ENCODE results near the gene TGFBR3L. TPM values are rescaled to one million over a fixed set of nuclear protein-coding genes. Genes with fewer than 3 reads are reported as not detected.

TGFBR3L gene
- total and polyA plus RNA-seq, 10 of the 15 experiments (the other 5 are each of a cell fraction or from before 2014, with no cell fraction given): 0.20 to 0.23 TPM; not detected in 8

GRCh38 chr19:7869453-7869909 lies 45.1 kb upstream of the TGFBR3L start:
- 3% methylated on average over 47 of the region's 47 CpGs for WGBS (ENCODE audit: insufficient coverage, insufficient replicate concordance, low lambda C conversion rate, missing lambda C conversion rate)
- Histone ChIP-seq H3K36me3 (ENCODE audit: control insufficient read depth in 2 of 2, insufficient read depth in 2 of 2, low read length in 1 of 2) (no peaks in the 10 kb centered on the region), H2AFZ (ENCODE audit: control insufficient read depth, low read depth, low read length) (peak overlapping the region; percentile 88), H3K9me3 (replicated peaks; ENCODE audit: control insufficient read depth, insufficient read depth, low read length) (no peaks in the 10 kb centered on the region; the same call in 2 of the 3 replicates), H3K9ac (ENCODE audit: control insufficient read depth, insufficient read depth, low read length) (no peak overlapping the region), H3K4me2 (ENCODE audit: control insufficient read depth, insufficient read depth) (peak overlapping the region; percentile 95), H3K27ac (ENCODE audit: control insufficient read depth, insufficient read depth) (no peak overlapping the region), H3K79me2 (ENCODE audit: control insufficient read depth, insufficient read depth, low read length) (no peaks in the 10 kb centered on the region), H4K20me1 (ENCODE audit: control insufficient read depth, insufficient read depth) (no peaks in the 10 kb centered on the region), H3K27me3 (replicated peaks in 1 of 2; ENCODE audit: control insufficient read depth in 2 of 2, insufficient read depth in 2 of 2, low read length in 1 of 2) (peaks cover 3% of the 10 kb centered on the region in 2 experiments; a peak in 3 of 4 replicates), H3K4me1 (ENCODE audit: control insufficient read depth, insufficient read depth, low read length) (peaks cover 12% of the 10 kb centered on the region; the same call in 1 of the 2 replicates), H3K4me3 (peak overlapping the region; percentile 48; the same call in 1 of the 2 replicates)
- no TSS peak for BruUV-seq (replicated peaks)
- FAIRE-seq (peak; percentile 95), DNase-seq (ENCODE audit: low read depth, low spot score) (no peak), ATAC-seq (peak; percentile 64)
- SMC1A ChIA-PET (ENCODE audit: uncharacterized antibody, unreplicated experiment): interaction anchor here (1.1 kb wide), 1 partner anchor 188 kb away, joined by 3 read pairs; the partner anchor contains the start of gene TRAPPC5
- in situ Hi-C loops (cut with MboI) (no loop called here), intact Hi-C loops (cut with micrococcal nuclease; ENCODE audit: unreplicated experiment) (loop anchor here (2.0 kb wide), 1 partner anchor 33 kb away; the partner anchor contains the start of gene MAP2K7)
- POLR2A ChIA-PET: interaction anchor here (0.8 to 1.8 kb wide), 3 partner anchors 10 to 51 kb away, joined by 3 to 5 read pairs (median 4); partner anchors contain the start of gene SNAPC2
- CTCF ChIA-PET: interaction anchor here (0.6 to 2.0 kb wide), 20 partner anchors 8 to 480 kb away, joined by 3 to 19 read pairs (median 3); partner anchors contain the start of genes FCER2, MAP2K7, PET100 and SNAPC2
- TF ChIP-seq SMAD1 (IDR thresholded peaks at IDR 0.05; ENCODE audit: low read depth, partially characterized antibody) (no peak), DPF2 (IDR thresholded peaks at IDR 0.05) (0 out of 2 replicates have a peak, but pooled peaks have one; percentile 57), BHLHE40 (IDR thresholded peaks at IDR 0.05; ENCODE audit: borderline replicate concordance in 1 of 2, low read depth in 2 of 2, low read length in 1 of 2) (peak in 1 of 2 experiments; percentile 85; a peak in 1 of 4 replicates), SMARCA5 (IDR thresholded peaks at IDR 0.05) (0 out of 2 replicates have a peak, but pooled peaks have one; percentile 6)
- RAD21 ChIA-PET (ENCODE audit: unreplicated experiment): interaction anchor here (0.6 to 1.7 kb wide), 5 partner anchors 34 to 301 kb away, joined by 3 to 8 read pairs (median 3); partner anchors contain the start of genes MAP2K7, SNAPC2 and TRAPPC5

Data from GM12878 (cell line).